SIG-M5 treated with dmso at 0.1 percent for 504 hours (cell line): ENCODE results near the gene TTPAL.

ENCODE experiments used
- DNase-seq: peaks from one replicate; lab custom pipeline; 2025; ENCODE audit not compliant: unreplicated experiment; lab: John Stamatoyannopoulos, UW

The TTPAL gene

DNA sequence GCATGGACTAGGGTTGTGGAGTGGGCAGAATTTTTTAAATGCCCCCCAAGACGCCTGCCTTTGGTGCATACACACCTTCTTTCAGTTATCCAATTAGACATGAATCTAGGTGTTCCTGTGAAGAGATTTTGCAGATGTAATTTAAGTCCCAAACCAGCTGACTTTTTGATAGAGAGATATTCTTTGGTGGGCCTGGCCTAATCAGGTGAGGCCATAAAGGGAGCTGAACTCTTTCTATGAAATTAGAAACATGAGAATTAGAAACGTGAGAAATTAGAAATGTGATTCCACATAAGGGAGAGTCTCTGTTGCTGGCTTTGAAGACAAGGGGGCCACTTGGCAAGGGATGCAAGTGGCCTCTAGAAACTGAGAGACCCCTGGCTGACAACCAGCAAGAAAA is 36.4 kb upstream of the TTPAL start:
- DNase-seq, result no peak

DNA sequence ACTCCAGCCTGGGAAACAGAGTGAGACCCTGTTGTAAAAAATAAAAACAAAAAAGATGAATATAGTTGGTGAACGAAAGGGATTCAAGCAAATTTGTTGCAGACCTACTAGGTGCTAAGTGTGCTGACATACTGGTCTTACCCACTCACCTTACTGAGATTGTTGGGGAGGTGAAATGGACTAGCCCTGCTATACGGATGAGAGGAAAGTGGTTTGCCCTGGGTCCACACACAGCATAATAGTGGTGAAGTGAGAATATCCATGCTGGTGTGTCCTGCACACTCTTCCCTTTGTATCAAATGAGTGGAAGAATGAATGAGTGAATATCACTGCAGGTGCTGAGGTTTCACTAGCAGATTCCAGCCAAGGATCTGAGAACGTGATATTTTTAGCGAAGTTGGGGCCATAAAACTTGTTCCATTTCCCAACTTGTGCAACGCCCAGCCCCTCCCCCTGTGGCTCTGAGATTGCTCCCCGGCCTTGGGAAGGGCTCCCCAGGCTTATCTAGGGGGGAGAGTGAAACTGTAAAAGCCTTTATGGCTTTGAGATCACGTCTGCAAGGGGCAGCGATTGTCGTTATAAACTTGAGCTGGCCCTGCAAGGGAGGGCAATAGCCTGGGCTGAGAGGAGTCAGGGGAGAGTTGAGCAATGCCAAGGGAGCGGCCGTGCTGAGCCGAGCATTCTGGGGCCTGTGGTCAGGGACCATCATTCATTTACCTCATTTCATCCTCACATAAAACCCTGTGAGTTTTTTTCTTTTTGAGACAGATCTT is 33.2 kb upstream of the TTPAL start:
- DNase-seq, result peak; percentile 77

DNA sequence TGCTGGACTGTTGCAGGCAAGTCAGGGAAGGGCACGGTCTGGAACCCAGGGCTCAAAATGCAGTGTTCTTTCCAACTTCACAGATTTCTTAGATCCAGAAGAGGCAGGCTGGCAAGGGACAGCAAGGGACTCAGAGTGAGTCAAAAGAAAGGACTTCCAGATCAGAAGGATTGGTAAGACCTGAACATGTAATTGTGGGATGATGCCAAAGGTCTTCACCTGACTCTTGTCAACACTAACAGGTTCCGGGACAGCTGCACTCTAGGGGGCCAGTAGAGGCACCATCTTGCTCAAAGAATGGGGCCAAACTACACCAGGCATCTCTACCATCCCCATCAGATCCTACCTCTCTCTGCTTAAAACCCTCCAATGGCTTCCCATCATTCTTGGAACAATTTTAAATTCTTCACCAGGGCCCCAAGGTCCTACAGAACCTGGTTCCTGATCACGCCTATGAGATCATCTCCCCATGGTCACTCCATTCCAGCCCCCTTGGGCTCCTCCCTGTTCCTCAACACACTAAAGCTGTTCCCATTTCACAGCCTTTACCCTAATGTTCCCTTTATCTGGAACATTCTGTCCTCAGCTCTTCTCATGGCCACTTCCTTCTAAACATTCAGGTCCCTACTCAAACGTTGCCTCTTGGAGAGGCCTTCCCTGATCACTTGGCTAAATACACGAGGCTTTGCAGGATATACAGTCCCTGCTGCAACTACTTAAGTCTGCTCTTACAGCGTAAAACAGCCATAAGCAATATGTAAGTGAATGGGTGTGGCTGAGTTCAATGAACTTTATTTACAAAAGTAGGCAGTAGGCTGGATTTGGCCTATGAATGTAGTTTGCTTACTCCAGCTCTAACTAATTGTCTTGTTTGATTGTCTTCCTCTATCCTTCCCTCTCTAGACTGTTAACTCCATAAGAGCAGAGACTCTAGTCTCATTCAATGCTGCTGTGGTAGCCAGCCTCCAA is 29.6 kb upstream of the TTPAL start:
- DNase-seq, result no peak

DNA sequence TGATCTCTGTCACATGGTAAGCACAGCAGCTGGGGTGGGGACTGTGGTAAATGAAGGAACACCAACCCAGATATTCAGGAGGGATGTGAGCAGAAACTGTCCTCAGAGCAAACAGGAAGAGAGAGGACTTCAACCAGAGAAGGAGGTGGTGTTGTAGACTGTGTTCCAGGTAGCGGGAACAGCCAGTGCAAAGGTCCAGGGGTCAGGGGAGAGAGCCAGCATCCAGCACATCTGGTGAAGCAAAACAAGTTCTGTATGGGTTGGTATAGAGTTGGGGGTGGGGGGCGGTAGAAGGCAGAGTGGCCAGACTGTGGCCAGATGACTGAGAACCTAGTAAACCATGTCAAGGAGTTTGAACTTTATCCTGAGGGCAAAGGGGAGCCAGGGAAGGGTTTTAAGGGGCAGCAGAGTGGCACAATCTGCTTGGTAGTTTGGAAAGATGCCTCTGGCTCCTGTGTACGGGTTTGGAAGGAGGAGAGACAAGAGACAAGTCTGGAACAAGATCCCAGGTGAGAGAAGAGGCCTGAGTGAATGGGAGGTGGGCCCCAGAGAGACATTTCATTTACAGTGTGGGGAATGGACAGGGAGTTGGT is 27.8 kb upstream of the TTPAL start:
- DNase-seq, result no peak

DNA sequence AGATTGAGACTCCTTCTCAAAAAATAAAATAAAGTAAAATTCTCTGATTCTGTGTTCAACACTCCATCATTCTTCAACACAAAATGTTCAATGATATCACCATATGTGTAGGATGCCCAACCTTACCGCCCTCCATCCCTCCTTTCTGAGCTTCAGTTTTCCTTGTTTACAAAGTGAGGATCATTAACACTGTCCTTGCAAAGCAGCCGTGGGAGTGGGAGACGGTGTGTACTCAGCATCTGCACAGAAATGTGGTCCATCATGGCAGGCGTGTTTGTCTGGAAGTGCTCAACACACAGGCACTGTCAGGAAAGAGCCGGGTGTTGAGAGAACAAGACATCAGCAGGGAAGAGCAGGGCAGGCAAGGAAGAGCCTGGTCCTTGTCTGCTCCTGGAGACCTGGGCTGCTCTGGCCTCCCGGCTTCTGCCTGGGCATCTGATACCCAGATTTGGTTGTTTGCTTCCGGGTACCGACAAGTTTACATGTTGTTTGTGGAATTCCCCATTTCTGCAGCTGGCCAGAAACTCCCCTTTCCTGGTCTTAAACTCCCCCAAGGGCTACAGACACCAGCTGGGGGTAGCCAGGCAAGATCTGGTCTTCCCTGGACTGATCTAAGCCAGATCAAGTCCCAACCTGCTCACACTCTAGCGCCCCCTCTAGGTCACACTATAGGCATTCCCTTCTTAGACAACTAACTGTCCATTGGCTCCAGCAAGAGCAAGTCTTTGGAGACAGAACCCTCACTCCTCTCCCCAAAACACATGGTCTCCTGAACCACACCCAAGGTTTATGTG is 26.7 kb upstream of the TTPAL start:
- DNase-seq, result peak; percentile 10

DNA sequence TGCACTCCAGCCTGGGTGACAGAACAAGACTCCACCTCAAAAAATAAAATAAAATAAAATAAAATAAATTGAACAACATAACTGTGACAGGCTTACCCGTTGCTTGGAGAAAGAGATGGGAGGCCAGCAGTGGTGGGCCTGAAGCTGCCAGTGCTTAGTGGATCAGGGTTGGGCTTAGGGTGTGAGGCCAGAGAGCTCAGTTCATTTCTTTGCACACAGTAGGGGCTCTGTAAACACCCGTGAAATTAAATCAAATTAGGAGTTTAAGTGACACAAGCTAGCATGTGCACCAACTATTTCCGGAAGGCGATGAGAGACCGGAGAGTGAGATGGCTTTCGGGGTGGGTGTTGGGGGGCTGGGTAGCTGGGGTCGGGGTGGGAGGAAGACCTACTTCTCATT is 25.8 kb upstream of the TTPAL start:
- DNase-seq, result no peak

DNA sequence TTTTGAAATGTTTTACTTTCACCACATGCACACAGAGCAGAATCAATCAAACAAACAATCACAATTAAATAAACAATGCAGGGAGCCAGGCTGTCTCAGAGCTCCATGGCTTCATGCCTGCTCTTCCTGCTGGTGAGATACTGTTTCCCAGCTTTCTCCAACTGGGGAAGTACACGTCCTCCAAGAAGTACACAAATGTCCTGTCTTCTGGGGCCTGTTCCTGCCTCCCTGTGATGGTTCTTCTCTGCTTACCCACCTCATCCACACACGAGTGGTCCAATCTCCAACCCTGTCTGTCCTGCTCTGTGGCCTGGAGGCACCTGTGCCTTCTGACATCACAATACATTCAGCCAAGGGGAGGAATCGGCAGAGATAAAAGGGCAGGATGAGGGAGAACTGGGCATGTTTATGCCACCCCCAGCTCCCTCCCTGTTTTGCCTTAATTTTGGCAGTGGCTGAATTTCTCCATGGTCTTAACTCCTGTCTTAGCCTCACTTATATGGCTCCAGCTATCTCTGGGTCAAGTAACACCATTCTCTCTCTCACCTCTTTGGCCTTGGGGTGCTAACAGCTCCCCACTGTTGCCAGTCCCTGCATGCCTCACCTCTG is 25.3 kb upstream of the TTPAL start:
- DNase-seq, result no peak

DNA sequence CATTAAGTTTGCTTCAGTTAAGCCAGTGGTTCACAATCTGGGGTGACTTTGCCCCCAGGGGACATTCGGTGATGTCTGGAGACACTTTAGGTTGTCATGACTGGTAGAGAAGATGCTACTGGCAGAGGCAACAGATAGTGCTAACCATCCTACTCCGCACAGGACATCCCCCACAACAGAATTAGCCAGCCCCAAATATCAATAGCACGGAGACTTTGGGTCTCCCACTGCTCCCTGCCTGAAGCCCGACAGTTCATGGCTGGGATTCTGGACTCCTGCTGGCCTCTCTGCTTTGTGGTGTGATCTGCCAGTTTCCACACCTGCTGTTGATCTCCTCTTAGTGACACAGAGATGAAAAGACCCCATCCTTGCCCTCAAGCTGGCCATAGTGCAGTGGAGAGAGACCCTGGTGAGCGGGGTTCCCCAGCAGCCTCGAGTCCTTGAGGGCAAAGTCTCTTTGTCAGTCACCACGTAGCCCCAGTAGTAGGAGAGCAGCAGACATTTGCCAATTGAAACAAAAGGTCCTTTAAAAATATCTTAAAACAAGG is 24.7 kb upstream of the TTPAL start:
- DNase-seq, result no peak

DNA sequence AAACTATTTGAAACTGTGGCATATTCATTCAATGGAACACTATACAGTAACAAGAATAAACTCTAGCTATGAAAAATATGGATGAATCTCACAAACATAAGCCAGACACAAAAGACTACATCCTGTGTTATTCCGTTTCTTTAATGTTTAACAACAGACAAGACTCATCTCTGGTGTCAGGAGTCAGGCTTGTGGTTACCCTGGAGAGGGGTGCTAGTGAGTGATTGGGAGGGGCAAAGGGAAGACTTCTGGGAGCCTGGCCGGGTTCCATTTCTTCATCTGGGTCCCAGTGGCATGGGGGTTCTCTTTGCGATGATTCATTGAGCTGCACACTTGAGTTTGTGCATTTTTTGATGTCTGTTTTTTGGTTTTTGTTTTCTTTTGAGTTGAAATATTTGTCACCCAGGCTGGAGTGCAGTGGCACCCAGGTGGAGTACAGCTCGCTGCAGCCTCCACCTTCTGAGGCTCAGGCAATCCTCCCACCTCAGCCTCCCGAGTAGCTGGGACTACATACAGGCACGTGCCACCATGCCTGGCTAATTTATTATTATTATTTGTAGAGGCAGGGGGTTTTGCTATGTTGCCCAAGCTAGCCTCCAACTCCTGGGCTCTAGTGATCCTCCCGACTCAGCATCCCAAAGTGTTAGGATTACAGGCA is 21.2 kb upstream of the TTPAL start:
- DNase-seq, result no peak

DNA sequence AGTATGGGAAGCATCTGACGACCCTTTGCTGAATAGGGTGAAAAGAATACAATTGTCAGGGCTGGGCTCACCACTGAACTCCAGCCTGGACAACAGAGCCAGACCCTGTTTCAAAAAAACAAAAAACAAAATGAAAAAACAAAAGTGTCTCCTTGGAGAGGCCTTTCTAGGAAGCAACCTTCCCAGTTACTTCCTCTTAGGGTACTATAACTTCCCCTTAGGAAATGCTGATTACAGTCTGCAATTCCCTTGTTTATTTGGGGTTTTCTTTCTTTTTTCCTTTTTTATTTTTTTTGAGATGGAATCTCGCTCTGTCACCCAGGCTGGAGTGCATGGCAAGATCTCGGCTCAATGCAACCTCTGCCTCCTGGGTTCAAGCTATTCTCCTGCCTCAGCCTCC is 20.5 kb upstream of the TTPAL start:
- peak; percentile 15 for DNase-seq

DNA sequence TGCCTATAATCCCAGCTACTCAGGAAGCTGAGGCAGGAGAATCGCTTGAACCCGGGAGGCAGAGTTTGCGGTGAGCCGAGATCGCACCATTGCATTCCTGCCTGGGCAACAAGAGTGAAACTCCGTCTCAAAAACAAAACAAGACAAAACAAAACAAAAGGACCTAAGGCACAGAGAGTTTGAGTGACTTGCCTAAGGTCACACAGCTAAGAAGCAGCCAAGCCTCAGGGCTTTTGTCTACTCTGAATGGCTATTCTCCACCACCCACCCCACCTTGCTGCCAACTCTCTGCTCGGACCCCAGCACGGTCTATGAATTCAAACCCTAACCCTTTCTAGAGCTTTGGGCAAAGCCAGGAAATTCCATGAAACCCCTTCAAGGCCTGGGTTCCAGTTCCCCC is 19.1 kb upstream of the TTPAL start:
- no peak for DNase-seq

DNA sequence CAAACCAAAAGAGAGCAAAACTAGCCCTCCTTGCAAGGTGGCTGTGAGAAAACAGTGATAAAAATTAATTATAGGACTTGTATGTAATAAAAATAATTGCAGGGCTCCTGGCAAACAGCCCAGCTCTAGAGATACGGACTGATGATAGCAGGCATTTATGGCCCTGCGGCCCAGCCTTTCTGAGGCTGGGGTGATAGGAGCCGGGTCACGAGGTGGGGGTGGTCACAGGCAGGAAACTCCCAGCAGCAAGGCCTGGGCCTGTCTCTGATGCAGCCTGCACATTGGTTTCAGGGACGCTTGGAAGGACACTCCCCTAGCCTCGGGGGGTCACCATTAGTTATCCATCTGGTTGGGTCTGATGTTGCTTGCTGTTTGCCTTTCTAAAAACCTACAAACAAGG is 18.7 kb upstream of the TTPAL start:
- no peak for DNase-seq

DNA sequence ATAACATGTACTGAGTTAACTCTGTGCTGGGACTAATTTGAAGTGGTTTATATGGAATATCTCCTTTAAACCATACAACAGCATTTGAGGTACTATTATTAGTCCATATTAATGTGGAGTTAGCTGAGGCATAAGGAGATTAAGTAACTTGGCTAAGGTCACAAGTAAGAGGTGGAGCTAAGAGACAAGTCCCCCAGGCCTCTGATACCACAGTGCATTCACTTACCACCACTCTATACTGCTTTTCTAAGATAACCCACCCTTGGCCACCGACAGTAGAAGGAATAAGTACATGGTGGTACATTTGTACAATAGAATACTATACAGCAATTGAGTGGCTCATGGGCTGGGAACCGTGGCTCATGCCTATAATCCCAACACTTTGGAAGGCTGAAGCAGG is 16.4 kb upstream of the TTPAL start:
- no peak for DNase-seq

DNA sequence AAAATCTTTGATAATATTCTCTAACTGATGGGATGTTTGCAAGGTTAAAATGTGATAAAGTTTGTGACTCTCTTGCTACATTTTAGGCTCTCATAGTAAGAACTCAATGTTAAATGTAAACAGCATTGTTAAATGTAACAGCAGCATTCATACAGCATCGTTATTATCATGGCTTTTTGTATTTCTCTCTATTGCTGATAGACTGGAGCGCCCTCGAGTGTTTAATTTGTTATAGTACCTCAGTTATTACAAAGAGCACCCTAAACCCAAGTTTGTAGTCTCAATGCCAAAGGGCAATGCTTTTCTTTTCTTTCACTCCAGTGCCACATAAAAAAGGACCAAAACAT is 14.9 kb upstream of the TTPAL start:
- DNase-seq, result peak; percentile 60

DNA sequence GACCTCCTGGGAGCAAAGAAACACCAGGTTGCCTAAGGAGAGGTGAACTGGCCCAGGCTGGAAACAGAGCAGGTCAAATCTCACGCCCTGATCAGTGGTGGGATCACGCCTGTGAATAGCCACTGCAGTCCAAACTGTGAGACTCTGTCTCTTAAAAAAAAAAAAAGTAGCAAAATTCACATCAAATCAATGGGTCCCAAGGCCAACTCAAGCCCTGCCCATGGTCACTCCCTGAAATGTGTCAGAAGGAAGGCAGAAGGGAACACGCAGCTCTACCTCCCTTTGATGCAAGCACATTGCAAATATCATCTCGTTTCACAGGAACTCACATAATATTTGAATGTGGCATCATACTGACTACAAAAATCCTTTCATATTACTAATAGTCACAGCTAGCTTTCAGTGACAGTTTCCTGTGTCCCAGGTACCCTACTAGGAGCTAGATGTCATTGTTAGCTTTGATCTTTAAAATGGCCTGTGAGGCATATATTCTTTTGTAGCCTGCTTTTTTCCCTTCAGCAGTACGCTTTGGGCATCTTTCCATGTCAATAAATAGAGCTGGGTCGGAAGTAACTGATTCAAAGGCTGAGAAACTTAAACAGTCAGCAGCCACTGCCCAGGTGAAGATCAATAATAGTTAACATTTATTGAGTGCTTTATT is 14.4 kb upstream of the TTPAL start:
- no peak for DNase-seq

DNA sequence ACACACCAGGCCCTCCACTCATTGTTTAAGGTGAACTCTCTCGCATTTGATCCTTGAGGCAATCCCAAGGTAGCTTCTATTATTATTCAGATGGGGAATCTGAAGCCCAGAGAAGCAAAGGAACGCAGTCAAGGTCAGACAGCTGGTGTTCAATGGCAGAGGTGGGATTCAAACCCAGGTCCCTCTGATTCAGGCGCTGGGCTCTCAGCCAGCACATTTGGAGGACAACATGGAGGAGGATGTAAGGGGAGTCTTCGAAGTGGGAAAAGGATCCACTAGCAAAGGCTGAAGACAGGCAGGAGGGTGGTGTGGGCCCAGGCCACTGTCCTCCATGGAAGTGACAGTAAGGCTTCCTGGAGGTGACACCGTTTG is 13.9 kb upstream of the TTPAL start:
- DNase-seq, result no peak

DNA sequence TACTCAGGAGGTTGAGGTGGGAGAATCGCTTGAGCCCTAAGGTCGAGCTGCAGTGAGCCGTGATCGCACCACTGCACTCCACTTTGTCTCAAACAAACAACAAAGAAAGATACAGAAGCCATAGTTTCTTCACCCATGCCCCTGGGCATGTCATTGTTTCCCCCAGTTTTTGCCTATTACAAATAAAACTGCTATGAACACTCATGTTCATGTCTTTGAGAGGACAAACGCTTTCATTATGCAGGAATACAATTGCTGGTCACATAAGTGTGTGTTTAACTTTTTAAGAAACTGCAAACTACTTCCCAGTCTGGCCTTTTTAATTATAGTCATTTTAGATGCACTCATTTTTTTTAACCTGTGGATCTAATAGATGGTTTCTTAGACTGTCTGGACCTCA is 12.2 kb upstream of the TTPAL start:
- DNase-seq, result no peak

DNA sequence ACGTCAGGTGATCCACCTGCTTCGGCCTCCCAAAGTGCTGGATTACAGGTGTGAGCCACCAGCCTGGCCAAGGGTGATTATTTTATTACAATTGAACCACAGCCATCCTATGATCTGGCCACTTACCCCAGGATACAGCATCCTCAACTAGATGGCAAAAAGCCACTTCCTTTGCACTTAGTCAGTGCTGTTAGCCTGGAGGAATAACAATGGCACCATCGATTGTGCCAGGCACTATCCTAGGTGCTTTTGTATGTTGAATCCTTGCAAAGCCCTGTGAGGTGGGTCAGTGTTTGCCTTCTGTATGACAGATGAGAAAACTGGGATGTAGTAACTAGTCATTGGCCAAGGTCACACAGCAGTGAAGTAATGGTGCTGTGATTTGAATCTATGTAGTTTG is 11.2 kb upstream of the TTPAL start:
- DNase-seq, result no peak

DNA sequence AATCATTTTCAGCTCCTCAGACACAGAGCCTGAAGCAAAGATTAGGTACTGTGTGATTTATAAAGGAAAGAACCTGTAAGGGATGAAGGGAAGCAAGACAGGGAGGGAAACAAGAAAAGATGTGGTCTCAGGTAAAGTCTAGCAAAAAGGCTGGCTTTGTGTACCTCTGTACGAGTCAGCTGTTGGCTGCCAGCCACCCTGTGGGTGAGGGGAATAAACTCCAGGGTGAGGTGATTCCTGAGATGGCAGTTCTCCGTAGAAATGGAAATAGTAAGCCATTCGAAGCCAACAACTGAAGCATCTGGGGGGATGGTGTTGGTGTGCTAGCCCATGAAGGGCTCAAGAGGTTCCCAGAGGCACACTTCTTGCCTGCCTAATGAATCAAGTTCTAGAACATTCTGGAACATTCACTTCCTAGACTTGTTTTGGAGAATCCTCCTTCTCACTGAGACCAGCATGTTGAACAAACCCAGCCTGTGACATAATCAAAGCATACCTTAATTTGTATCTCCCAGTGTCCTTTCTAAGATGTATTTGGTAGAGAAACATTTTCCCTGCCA is 10.6 kb upstream of the TTPAL start:
- DNase-seq, result no peak
